ENCODE data around the gene NPR1. TPM values are rescaled to one million over a fixed set of nuclear protein-coding genes. Genes with fewer than 3 reads are reported as not detected.

NPR1 gene
- total and polyA plus RNA-seq, 2 of the 13 experiments (the other 11 are each of a cell fraction or from before 2014, with no cell fraction given): not detected

DNA sequence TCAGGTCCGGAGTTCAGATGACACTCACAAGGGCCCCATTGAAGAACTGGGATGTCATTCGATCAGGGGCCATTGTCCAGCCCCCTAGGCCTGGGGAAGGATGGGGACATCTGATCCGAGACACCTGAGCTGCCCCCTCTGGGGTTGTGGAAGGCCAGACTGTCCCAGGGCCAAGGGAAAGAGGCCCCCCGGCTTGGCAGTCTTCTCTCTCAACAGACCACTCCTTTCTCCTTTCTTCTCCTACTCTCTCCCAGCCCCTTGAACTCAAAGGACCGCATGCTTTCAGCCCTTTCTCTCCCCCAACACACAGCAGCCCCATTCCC lies 49.2 kb upstream of the NPR1 start:
- in situ Hi-C loops (cut with HindIII; ENCODE audit: extremely low pct_ligation_motif_present, low pct_unique_long_range_greater_than_20kb) (loop anchor here (5.0 kb wide), 2 partner anchors 57 to 122 kb away; no protein-coding TSS in a partner anchor), intact Hi-C loops (cut with micrococcal nuclease; ENCODE audit: unreplicated experiment) (loop anchor here (5.0 kb wide), 1 partner anchor 117 kb away; no protein-coding TSS in a partner anchor)
- ATAC-seq: no peak
- no peak for TF ChIP-seq LCORL (IDR thresholded peaks at IDR 0.05)
- TF ChIP-seq LCORL (CRISPR knock-in tag; IDR thresholded peaks at IDR 0.05): peak; percentile 40; the same call in 1 of the 2 replicates
- TF ChIP-seq, protein P1, sequence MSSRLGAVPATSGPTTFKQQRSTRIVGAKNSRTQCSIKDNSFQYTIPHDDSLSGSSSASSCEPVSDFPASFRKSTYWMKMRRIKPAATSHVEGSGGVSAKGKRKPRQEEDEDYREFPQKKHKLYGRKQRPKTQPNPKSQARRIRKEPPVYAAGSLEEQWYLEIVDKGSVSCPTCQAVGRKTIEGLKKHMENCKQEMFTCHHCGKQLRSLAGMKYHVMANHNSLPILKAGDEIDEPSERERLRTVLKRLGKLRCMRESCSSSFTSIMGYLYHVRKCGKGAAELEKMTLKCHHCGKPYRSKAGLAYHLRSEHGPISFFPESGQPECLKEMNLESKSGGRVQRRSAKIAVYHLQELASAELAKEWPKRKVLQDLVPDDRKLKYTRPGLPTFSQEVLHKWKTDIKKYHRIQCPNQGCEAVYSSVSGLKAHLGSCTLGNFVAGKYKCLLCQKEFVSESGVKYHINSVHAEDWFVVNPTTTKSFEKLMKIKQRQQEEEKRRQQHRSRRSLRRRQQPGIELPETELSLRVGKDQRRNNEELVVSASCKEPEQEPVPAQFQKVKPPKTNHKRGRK (CRISPR knock-in tag; IDR thresholded peaks at IDR 0.05): no peak
- TF ChIP-seq TBL1XR1 (IDR thresholded peaks at IDR 0.05; ENCODE audit: borderline replicate concordance, low read length, partially characterized antibody): no peak
- no peak for TF ChIP-seq SMARCE1 (IDR thresholded peaks at IDR 0.05; ENCODE audit: borderline replicate concordance)
- TF ChIP-seq, protein P2, sequence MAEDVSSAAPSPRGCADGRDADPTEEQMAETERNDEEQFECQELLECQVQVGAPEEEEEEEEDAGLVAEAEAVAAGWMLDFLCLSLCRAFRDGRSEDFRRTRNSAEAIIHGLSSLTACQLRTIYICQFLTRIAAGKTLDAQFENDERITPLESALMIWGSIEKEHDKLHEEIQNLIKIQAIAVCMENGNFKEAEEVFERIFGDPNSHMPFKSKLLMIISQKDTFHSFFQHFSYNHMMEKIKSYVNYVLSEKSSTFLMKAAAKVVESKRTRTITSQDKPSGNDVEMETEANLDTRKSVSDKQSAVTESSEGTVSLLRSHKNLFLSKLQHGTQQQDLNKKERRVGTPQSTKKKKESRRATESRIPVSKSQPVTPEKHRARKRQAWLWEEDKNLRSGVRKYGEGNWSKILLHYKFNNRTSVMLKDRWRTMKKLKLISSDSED (CRISPR knock-in tag; IDR thresholded peaks at IDR 0.05): no peak
- peak; percentile 20; the same call in 1 of the 2 replicates for TF ChIP-seq KMT2B (CRISPR knock-in tag; IDR thresholded peaks at IDR 0.05)
- peak; percentile 77; the same call in 1 of the 2 replicates for TF ChIP-seq ZNF337 (CRISPR knock-in tag; IDR thresholded peaks at IDR 0.05; ENCODE audit: borderline replicate concordance, low read depth)
- TF ChIP-seq FIP1L1 (IDR thresholded peaks at IDR 0.05; ENCODE audit: borderline replicate concordance, insufficient read depth, low read depth, low read length): no peak
- TF ChIP-seq, protein P3, sequence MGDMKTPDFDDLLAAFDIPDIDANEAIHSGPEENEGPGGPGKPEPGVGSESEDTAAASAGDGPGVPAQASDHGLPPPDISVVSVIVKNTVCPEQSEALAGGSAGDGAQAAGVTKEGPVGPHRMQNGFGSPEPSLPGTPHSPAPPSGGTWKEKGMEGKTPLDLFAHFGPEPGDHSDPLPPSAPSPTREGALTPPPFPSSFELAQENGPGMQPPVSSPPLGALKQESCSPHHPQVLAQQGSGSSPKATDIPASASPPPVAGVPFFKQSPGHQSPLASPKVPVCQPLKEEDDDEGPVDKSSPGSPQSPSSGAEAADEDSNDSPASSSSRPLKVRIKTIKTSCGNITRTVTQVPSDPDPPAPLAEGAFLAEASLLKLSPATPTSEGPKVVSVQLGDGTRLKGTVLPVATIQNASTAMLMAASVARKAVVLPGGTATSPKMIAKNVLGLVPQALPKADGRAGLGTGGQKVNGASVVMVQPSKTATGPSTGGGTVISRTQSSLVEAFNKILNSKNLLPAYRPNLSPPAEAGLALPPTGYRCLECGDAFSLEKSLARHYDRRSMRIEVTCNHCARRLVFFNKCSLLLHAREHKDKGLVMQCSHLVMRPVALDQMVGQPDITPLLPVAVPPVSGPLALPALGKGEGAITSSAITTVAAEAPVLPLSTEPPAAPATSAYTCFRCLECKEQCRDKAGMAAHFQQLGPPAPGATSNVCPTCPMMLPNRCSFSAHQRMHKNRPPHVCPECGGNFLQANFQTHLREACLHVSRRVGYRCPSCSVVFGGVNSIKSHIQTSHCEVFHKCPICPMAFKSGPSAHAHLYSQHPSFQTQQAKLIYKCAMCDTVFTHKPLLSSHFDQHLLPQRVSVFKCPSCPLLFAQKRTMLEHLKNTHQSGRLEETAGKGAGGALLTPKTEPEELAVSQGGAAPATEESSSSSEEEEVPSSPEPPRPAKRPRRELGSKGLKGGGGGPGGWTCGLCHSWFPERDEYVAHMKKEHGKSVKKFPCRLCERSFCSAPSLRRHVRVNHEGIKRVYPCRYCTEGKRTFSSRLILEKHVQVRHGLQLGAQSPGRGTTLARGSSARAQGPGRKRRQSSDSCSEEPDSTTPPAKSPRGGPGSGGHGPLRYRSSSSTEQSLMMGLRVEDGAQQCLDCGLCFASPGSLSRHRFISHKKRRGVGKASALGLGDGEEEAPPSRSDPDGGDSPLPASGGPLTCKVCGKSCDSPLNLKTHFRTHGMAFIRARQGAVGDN (CRISPR knock-in tag; IDR thresholded peaks at IDR 0.05): no peak
- TF ChIP-seq MBNL3 (CRISPR knock-in tag; conservative IDR thresholded peaks at IDR 0.05): no peak
- 0 out of 2 replicates have a peak, but pooled peaks have one; percentile 11 for TF ChIP-seq HDAC2 (CRISPR knock-in tag; IDR thresholded peaks at IDR 0.05)
- no peak for TF ChIP-seq SCMH1 (CRISPR knock-in tag; IDR thresholded peaks at IDR 0.05; ENCODE audit: borderline replicate concordance)
- 0 out of 2 replicates have a peak, but pooled peaks have one; percentile 40 for TF ChIP-seq GLI4 (CRISPR knock-in tag; IDR thresholded peaks at IDR 0.05; ENCODE audit: borderline replicate concordance)
- TF ChIP-seq SAP130 (CRISPR knock-in tag; IDR thresholded peaks at IDR 0.05; ENCODE audit: low read depth): peak; percentile 40; the same call in 1 of the 2 replicates
- TF ChIP-seq, protein P4, sequence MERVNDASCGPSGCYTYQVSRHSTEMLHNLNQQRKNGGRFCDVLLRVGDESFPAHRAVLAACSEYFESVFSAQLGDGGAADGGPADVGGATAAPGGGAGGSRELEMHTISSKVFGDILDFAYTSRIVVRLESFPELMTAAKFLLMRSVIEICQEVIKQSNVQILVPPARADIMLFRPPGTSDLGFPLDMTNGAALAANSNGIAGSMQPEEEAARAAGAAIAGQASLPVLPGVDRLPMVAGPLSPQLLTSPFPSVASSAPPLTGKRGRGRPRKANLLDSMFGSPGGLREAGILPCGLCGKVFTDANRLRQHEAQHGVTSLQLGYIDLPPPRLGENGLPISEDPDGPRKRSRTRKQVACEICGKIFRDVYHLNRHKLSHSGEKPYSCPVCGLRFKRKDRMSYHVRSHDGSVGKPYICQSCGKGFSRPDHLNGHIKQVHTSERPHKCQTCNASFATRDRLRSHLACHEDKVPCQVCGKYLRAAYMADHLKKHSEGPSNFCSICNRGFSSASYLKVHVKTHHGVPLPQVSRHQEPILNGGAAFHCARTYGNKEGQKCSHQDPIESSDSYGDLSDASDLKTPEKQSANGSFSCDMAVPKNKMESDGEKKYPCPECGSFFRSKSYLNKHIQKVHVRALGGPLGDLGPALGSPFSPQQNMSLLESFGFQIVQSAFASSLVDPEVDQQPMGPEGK (CRISPR knock-in tag; IDR thresholded peaks at IDR 0.05): peak; percentile 80

More for the DNA sequence above, 49.2 kb upstream of the NPR1 start:
- Histone ChIP-seq H4K20me1 (ENCODE audit: insufficient read depth, low read length) (peaks cover under 1% of the 10 kb centered on the region; the same call in 1 of the 2 replicates), H3K4me3 (replicated peaks in 1 of 3; ENCODE audit: insufficient read depth in 1 of 3, low read depth in 2 of 3, low read length in 3 of 3) (peak overlapping the region; percentile 55 to 84 (median 72)), H3K9ac (ENCODE audit: insufficient read depth, low read depth, low read length) (peak overlapping the region; percentile 78), H2AFZ (ENCODE audit: low read length) (no peak overlapping the region), H3K27ac (ENCODE audit: extremely low read length, insufficient read depth, low read length) (peak overlapping the region; percentile 87), H3K36me3 (replicated peaks in 1 of 2; ENCODE audit: control insufficient read depth in 1 of 2, insufficient read depth in 2 of 2, low read length in 2 of 2) (peaks cover 0 to 2% of the 10 kb centered on the region in 2 experiments; a peak in 2 of 5 replicates), H3K9me3 (ENCODE audit: low read length) (no peaks in the 10 kb centered on the region), H3K79me2 (ENCODE audit: insufficient read depth, low read length) (peaks cover 37% of the 10 kb centered on the region), H3K4me1 (ENCODE audit: insufficient read depth, low read length) (peaks cover 71% of the 10 kb centered on the region), H3K27me3 (ENCODE audit: control insufficient read depth in 1 of 2, insufficient read depth in 2 of 2, low read length in 2 of 2) (no peaks in the 10 kb centered on the region), H3K4me2 (ENCODE audit: low read depth, low read length) (peak overlapping the region; percentile 91)
- ChIA-PET CTCF (ENCODE audit: low intra/inter-chr PET ratio, low total read pairs) (no interaction called here), POLR2A (interaction anchor here (0.7 to 15.2 kb wide), 9 partner anchors 9 to 123 kb away, joined by 3 to 390 read pairs (median 6); partner anchors contain the start of genes S100A14 and S100A16)
- DNase-seq (ENCODE audit: low spot score): peak; percentile 46
- BruUV-seq (replicated peaks): no TSS peak
- no peak for FAIRE-seq
- 4% methylated on average over 3 of the region's 5 CpGs for WGBS (ENCODE audit: low lambda C conversion rate)

Data from HepG2 (cell line).